ENCODE data around the gene UXS1.

- TF ChIP-seq CTCF (IDR thresholded peaks at IDR 0.05 in 4 of 5, conservative IDR thresholded peaks at IDR 0.05 in 1 of 5), result no peak
- no peak for TF ChIP-seq POLR2A (IDR thresholded peaks at IDR 0.05)
Measured at GRCh38 chr2:106138543-106139237, 55.4 kb downstream of the UXS1 start.

All from gastrocnemius medialis (tissue), 4 donors.